Stimulated activated CD8-positive, alpha-beta memory T cell treated with anti-CD3 and anti-CD28 coated beads, Interleukin-7, amount 100 ng/mL, for 48 hours (primary cell): ENCODE data around the gene FGD2.

ENCODE experiments used
- DNase-seq, 2 donors: peaks; one replicate each; pipeline ENCODE4 v3.0.0-alpha.2; 2020; ENCODE audit warnings: low read depth in 1 of 2; ENCODE audit errors: extremely low read depth in 1 of 2

FGD2 gene, protein sequence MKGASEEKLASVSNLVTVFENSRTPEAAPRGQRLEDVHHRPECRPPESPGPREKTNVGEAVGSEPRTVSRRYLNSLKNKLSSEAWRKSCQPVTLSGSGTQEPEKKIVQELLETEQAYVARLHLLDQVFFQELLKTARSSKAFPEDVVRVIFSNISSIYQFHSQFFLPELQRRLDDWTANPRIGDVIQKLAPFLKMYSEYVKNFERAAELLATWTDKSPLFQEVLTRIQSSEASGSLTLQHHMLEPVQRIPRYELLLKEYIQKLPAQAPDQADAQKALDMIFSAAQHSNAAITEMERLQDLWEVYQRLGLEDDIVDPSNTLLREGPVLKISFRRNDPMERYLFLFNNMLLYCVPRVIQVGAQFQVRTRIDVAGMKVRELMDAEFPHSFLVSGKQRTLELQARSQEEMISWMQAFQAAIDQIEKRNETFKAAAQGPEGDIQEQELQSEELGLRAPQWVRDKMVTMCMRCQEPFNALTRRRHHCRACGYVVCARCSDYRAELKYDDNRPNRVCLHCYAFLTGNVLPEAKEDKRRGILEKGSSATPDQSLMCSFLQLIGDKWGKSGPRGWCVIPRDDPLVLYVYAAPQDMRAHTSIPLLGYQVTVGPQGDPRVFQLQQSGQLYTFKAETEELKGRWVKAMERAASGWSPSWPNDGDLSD

DNA sequence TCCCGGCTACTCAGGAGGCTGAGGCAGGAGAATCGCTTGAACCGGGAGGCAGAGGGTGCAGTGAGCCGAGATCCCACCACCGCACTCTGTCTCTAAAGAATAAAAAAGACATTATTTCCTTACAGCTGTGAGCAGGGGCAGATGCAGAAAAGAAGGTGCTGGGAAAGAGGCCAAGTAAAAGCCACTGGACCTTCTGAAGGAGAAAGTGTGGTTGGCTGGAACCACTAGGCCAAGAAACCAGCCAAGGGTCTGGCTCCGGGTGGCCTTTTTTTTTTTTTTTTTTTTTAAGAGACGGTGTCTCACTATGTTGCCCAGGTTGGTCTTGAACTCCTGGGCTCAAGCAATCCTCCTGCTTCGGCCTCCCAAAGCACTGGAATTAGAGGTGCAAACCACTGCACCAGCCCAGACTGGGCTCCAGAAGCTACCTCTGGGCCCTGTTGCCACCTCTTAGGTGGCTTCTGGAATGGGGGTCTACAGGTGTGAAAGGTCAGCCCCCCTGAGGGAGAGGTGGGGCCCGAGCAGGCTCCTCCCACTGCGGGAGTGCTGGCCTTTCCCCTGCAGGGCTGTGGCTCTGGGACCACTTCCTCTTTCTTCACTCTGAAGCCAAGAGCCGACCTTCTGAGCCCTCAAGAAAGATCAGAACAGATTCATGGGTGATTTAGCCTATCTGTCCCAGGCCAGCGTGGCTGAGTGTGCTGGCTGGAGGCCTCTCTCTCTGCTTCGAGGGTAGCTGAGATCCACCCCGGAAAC is at the start of gene FGD2:
TSS of gene FGD2 (plus strand) at position 595 of the 750 bp plus-strand sequence. CDS start 163 bp downstream, outside the sequence.
- no peak for DNase-seq

DNA sequence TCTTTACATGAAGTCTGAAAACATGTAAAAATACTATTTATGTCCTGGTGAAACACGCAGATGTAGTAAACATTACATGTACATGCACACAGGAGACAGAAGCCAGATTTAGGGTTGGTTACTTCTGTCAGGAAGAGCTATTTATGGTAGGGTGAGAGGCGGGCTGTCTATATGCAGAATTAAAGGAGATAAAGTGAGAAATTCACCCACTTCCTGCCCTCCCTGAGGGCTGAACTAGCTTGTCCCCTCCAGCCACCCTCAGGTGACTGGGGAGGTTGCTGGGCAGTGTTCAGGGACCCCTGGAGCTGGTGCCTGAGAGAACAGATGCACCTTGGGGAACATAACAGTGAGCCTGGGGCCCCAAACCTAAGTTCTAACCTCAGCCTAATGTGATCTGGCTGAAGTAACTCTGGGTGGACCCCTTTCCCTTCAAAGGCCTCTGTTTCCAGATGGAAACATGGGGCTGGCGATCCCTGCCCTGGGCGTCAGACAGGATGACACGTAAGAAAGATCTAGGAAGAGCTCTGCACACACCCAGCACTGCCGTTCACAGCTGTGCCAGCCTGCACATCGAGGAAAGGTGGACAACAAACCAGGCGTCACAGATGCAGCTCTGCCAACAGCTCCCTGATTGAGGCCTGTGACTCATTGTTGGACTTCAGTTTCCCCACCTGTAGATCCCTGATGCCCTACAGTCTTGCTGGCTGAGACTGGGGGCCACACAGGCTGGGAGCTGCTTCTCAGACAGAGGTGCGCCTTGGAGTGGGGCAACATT is 49.6 kb upstream of the FGD2 start:
- no peak for DNase-seq

DNA sequence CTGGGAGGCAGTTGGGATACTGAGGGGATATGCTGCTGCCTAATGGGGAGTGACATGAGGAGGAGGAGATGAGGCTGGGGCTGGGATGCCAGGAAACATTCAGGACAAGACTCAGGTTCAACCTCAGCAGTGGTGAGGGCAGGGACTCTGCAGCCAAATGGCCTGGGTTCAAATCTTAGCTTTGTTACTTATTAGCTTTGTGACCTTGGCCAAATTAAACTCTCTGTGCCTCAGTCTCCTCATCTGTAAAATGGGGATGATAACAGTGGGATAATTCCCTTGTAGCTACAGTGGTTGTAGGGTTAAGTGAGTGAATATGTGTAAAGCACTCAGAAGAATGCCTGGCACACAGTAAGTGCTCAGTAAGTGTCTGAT is 49.0 kb upstream of the FGD2 start:
- DNase-seq: no peak

DNA sequence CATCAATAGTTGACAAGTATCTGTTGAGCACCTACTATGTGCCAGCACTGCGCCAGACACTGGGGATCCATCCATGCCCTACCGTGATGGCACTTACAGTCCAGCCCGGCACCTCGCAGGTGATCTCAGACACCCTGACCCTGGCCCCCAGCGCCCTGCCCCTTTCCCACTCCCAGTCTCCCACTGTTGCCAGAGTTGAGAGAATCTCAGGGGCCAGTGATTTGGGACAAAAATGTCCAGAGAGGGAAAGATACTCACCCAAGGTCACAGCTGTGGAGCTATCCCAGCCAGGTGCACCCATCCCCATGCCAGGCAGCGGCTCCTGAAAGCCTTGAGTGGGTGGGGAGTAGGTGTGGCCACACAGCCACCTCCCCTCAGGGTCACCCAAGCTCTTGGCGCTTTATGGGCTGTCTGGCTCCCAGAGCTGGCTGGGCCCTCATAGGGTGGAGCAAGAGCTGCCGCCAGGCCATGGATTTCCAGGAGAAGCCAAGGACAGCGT is 47.6 kb upstream of the FGD2 start:
- no peak for DNase-seq

DNA sequence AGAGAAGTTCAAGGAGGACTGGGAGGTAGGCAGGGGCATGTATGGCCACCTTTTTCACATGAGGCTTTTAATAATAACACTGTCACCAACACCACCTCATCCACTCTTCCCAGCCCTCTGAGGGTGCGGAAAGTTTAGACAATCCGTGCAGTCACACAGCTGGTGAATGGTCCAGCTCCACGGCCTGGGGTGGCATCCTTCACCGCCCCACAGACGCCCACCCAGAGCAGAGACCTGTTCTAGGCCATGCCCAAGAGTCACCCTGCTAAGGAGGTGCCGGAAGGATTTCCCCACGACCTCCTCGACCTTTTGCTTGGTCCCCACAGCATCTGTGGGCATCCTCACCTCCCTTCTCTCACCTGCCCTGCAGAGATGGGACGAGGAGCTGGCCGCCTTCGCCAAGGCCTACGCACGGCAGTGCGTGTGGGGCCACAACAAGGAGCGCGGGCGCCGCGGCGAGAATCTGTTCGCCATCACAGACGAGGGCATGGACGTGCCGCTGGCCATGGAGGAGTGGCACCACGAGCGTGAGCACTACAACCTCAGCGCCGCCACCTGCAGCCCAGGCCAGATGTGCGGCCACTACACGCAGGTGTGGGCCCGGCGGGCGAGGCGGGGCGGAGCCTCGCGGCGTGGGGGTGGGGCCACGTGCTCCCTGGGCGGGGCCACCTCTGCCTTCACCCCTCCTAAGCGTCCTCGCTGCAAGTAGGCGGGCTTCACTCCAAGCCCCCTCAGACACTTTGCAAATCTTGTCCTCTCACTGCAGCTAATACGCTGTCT is 46.5 kb upstream of the FGD2 start:
- DNase-seq: no peak

DNA sequence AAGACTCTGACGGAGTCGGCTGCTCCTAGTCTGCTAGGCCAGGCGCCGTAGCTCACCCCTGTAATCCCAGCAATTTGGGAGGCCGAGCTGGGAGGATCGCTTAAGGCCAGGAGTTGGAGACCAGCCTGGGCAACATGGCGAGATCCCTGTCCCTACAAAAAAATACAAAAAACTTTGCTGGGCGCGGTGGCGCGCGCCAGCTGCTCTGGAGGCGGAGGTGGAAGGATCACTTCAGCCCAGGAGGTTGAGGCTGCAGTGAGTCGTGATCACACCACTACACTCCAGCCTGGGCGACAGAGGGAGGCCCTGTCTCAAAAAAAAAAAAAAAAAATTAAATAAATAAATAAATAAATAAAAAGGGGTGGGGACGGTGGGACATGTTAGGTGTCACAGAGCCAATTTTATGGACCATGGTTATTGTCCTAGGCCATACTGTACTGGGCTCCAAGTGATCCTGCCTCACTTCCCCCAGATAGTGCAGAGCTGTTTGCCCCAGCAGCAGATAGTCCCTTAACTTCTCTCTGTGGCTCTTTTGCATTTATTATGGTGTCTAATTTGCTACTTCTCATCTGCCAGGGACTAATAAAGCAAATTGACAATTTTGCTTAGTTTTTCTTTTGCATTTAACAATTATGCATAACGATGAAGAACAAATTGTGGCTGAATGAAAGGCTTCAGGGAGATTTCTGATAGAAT is 45.8 kb upstream of the FGD2 start:
- no peak for DNase-seq

DNA sequence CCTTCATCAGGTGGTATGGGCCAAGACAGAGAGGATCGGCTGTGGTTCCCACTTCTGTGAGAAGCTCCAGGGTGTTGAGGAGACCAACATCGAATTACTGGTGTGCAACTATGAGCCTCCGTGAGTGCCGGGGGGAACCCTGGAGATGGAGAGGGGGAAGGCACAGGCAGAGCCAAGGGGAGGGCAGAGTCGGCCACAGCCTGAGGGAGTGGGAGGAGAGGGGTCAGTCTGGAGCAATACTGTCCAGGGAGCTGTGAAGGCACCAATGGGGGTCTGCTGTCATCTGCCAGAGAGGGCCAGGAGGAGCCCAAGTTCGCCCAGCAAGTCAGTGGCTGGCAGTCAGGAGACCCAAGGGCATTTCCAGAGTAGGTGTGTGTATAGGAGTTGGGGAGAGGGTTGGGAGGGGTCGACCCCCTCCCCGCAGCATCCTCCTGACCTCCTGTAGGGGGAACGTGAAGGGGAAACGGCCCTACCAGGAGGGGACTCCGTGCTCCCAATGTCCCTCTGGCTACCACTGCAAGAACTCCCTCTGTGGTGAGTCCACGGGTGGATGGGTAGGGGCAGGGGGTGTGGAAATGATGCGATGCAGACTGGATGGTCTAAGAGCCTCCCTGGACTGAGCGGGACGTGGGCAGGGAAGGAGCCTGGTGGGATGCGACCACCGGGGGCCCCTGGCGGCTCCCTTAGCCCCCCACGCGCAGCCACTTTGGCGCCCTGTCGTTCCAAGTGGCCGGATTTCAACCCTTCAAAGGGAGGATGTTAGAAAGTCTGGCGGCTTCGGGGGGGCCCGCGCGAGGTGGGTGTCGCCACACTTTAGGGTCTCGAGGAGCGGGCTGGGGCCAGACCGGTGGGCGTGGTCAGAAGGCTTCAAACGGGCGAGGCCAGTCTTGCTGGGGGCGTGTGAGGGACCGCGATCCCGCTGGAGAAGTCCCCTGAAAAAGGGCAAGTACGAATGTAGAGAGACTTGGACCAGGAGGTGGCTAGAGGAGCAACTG is 43.7 kb upstream of the FGD2 start:
- no peak for DNase-seq

- peak; percentile 37 to 57 for DNase-seq
These were observed 42.6 kb upstream of the FGD2 start for GRCh38 chr6:36962874-36963273.

- no peak for DNase-seq
These were observed 41.8 kb upstream of the FGD2 start for GRCh38 chr6:36963451-36964290.

DNA sequence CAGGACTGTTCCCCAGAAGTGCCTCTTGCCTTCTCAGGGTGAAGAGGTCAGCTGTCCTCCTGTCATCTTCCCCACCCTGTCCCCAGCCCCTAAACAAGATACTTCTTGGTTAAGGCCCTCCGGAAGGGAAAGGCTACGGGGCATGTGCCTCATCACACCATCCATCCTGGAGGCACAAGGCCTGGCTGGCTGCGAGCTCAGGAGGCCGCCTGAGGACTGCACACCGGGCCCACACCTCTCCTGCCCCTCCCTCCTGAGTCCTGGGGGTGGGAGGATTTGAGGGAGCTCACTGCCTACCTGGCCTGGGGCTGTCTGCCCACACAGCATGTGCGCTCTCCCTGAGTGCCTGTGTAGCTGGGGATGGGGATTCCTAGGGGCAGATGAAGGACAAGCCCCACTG is 41.1 kb upstream of the FGD2 start:
- no peak for DNase-seq

- DNase-seq: no peak
These were observed 40.5 kb upstream of the FGD2 start for GRCh38 chr6:36964908-36965307.

DNA sequence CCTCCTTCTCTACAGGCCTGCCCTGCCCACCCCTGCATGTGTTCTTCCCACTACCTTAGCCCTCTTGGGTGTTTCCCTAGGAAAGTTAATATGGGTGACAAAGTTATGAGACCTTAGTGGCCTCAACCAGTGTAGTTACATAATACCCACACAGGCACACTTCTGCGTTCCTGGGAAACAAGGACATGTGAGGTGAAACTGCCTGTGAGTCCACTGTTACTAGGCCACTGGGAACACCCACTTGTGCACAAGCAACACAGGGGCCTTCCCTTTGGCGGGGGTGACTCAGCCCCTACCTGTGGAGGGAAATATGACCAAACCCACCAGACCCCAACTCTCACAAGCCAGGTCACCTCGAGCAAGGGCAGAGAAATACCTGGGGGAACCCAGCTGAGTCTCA is 38.2 kb upstream of the FGD2 start:
- DNase-seq: no peak

GRCh38 chr6:36967757-36968156 is 37.7 kb upstream of the FGD2 start:
- DNase-seq: no peak

DNA sequence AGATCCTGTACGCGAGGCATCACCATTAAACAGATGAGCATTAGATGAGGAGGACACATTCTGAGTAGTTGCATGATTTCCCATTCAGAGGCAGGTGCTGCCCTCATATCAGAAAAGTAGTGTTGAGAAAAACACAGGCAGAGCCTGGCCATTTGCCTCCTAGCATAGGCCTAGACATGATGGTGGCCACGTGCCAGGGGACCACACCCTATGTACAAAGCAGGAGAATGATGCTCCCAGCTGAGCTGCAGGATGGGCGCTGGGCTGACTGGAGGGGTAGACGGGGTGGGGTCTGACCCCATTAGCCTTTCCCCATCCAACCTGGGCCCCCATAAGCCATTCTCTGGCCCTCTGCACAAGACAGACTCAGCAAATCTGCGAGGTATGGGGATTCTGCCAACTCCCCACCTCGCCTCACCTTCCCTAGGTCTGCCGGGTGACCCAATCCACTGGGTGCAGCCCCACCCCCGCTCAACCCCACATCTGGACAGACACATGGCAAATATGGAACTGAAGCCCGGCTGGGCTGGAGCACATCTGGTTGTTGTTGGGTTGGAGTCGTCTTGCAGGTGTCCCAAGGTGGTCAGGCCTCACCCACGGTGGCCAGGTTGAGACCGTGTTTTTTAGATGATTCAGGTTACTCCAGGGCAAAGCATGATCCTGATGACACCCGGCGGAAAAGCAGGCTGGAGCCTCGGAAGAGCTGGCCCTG is 37.0 kb upstream of the FGD2 start:
- no peak for DNase-seq

DNA sequence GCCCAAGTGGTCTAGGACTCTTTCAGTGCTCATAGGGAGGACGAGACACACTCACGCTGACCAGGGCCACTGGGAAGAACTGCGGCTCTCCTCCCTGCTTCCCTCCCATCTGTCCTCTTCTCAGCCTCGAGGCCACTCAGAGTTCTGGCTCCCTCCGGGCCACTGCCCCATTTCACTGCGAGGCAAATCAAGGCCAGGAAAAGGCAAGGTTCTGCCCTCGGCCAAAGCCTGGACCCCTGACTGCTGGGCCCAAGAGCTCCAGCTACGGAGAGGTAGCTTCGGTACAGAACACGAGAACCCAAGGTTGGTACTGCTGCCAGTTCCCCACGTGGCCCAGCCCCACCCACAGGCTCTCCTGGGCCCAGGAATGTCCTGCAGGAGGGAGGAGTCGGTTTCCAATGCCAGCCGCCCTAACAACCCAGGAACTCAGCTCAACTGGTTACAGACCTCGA is 36.2 kb upstream of the FGD2 start:
- no peak for DNase-seq

- no peak for DNase-seq
These were observed 35.2 kb upstream of the FGD2 start for GRCh38 chr6:36969988-36970891.
